ENCODE measurements around the gene POU1F1. TPM values are rescaled to one million over a fixed set of nuclear protein-coding genes. Genes with fewer than 3 reads are reported as not detected.
A peak's percentile ranks its signal among the peaks of the same experiment; 100 is the strongest.
"Not testable (repeated sequence)": the region's sequence is repeated elsewhere in the genome, so short reads cannot be mapped to it uniquely, and the experiment has no call there.

POU1F1 gene
- total RNA-seq, 1 donor from 2014 or later, result not detected

- peak; percentile 91 for DNase-seq (ENCODE audit: low read depth)
- FAIRE-seq, result no peak
Measured at GRCh38 chr3:87313641-87314040, 37.3 kb upstream of the POU1F1 start.

GRCh38 chr3:87311309-87311708, 34.9 kb upstream of the POU1F1 start:
- DNase-seq (ENCODE audit: low read depth) (peak; percentile 89), FAIRE-seq (no peak)

More at GRCh38 chr3:87313641-87314040, 37.3 kb upstream of the POU1F1 start:
- Histone ChIP-seq H3K4me3 (ENCODE audit: low read depth, low read length) (no peak overlapping the region), H3K36me3 (ENCODE audit: control insufficient read depth, insufficient read depth, low read length) (no peaks in the 10 kb centered on the region), H3K27me3 (ENCODE audit: control insufficient read depth, insufficient read depth, low read length) (no peaks in the 10 kb centered on the region)
- no peak for TF ChIP-seq CTCF (IDR thresholded peaks at IDR 0.05; ENCODE audit: insufficient read depth, low read length, severe bottlenecking)

GRCh38 chr3:87309601-87310000, 33.2 kb upstream of the POU1F1 start:
- no peaks in the 10 kb centered on the region for H3K36me3 ChIP-seq (ENCODE audit: control insufficient read depth, insufficient read depth, low read length)
- DNase-seq (ENCODE audit: low read depth), result peak; percentile 66
- no peak for FAIRE-seq
- no peak for TF ChIP-seq CTCF (IDR thresholded peaks at IDR 0.05; ENCODE audit: insufficient read depth, low read length, severe bottlenecking)
- no peaks in the 10 kb centered on the region for H3K27me3 ChIP-seq (ENCODE audit: control insufficient read depth, insufficient read depth, low read length)
- H3K4me3 ChIP-seq (ENCODE audit: low read depth, low read length), result no peak overlapping the region

More at GRCh38 chr3:87311309-87311708, 34.9 kb upstream of the POU1F1 start:
- Histone ChIP-seq H3K4me3 (ENCODE audit: low read depth, low read length) (no peak overlapping the region), H3K36me3 (ENCODE audit: control insufficient read depth, insufficient read depth, low read length) (no peaks in the 10 kb centered on the region), H3K27me3 (ENCODE audit: control insufficient read depth, insufficient read depth, low read length) (no peaks in the 10 kb centered on the region)
- no peak for TF ChIP-seq CTCF (IDR thresholded peaks at IDR 0.05; ENCODE audit: insufficient read depth, low read length, severe bottlenecking)

GRCh38 chr3:87307805-87308204, 31.4 kb upstream of the POU1F1 start:
- Histone ChIP-seq H3K36me3 (ENCODE audit: control insufficient read depth, insufficient read depth, low read length) (no peaks in the 10 kb centered on the region), H3K27me3 (ENCODE audit: control insufficient read depth, insufficient read depth, low read length) (no peaks in the 10 kb centered on the region), H3K4me3 (ENCODE audit: low read depth, low read length) (no peak overlapping the region)
- no peak for FAIRE-seq
- TF ChIP-seq CTCF (IDR thresholded peaks at IDR 0.05; ENCODE audit: insufficient read depth, low read length, severe bottlenecking), result peak; percentile 16
- peak; percentile 42 for DNase-seq (ENCODE audit: low read depth)

- Histone ChIP-seq H3K36me3 (ENCODE audit: control insufficient read depth, insufficient read depth, low read length) (no peaks in the 10 kb centered on the region), H3K27me3 (ENCODE audit: control insufficient read depth, insufficient read depth, low read length) (no peaks in the 10 kb centered on the region), H3K4me3 (ENCODE audit: low read depth, low read length) (no peak overlapping the region)
- TF ChIP-seq CTCF (IDR thresholded peaks at IDR 0.05; ENCODE audit: insufficient read depth, low read length, severe bottlenecking), result no peak
- FAIRE-seq, result no peak
- no peak for DNase-seq (ENCODE audit: low read depth)
Measured at GRCh38 chr3:87305517-87305916, 29.1 kb upstream of the POU1F1 start.

- not testable (repeated sequence) for DNase-seq (ENCODE audit: low read depth); FAIRE-seq
Measured at GRCh38 chr3:87305031-87305430, 28.6 kb upstream of the POU1F1 start.

More at GRCh38 chr3:87305031-87305430, 28.6 kb upstream of the POU1F1 start:
- not testable (repeated sequence) for H3K27me3 ChIP-seq (ENCODE audit: control insufficient read depth, insufficient read depth, low read length); H3K36me3 ChIP-seq (ENCODE audit: control insufficient read depth, insufficient read depth, low read length); H3K4me3 ChIP-seq (ENCODE audit: low read depth, low read length)

Measured in bronchial epithelial cell (primary cell).